ENCODE data around the gene TMCC3.

- TF ChIP-seq YY1 (IDR thresholded peaks at IDR 0.05; ENCODE audit: insufficient read depth, insufficient read length): no peak
- TF ChIP-seq ZNF274 (IDR thresholded peaks at IDR 0.05; ENCODE audit: low read depth, low read length): no peak
- TF ChIP-seq SUZ12 (IDR thresholded peaks at IDR 0.05; ENCODE audit: extremely low read depth, insufficient read depth, insufficient read length): no peak
These were observed 29.7 kb downstream of the TMCC3 start for GRCh38 chr12:94620621-94621020.

All from NT2/D1 (cell line).